Measurements from ENCODE around the gene EXOC6. TPM values are rescaled to one million over a fixed set of nuclear protein-coding genes. Genes with fewer than 3 reads are reported as not detected.

The EXOC6 gene
- total RNA-seq, 1 experiment from 2014 or later = 12.9 TPM

- H3K9ac ChIP-seq (ENCODE audit: low read length) = no peak overlapping the region
- POLR2A ChIA-PET = no interaction called here
- H2AFZ ChIP-seq (ENCODE audit: low read depth, low read length, poor library complexity, severe bottlenecking) = no peak overlapping the region
- peak overlapping the region; percentile 86; the same call in 1 of the 2 replicates for H3K4me2 ChIP-seq (ENCODE audit: low read length)
- H3K79me2 ChIP-seq (ENCODE audit: insufficient read depth, low read length) = peaks cover 22% of the 10 kb centered on the region
- H3K27me3 ChIP-seq (ENCODE audit: insufficient read depth, low read length) = no peaks in the 10 kb centered on the region
- no peaks in the 10 kb centered on the region for H3K9me2 ChIP-seq (ENCODE audit: insufficient read depth)
- H3K4me3 ChIP-seq (replicated peaks in 1 of 2; ENCODE audit: low read depth in 1 of 2, low read length in 2 of 2) = no peak overlapping the region
- no peak for ATAC-seq
- no peak for DNase-seq (ENCODE audit: low read depth, low spot score)
- no peak overlapping the region for H3K27ac ChIP-seq (ENCODE audit: low read depth, low read length)
- BruUV-seq (replicated peaks) = no TSS peak
- H3K36me3 ChIP-seq (ENCODE audit: control insufficient read depth in 1 of 2, insufficient read depth in 2 of 2, low read length in 2 of 2) = no peaks in the 10 kb centered on the region
- CTCF ChIA-PET = no interaction called here
- peaks cover 4 to 15% of the 10 kb centered on the region in 2 experiments; a peak in 3 of 4 replicates for H3K4me1 ChIP-seq (ENCODE audit: control insufficient read depth in 1 of 2, insufficient read depth in 2 of 2, low read length in 2 of 2)
- RAD21 ChIA-PET (ENCODE audit: low non-redundant PET in 1 of 2, low total read pairs in 2 of 2, uncharacterized antibody in 2 of 2, unreplicated experiment in 2 of 2) = no interaction called here
- no peaks in the 10 kb centered on the region for H4K20me1 ChIP-seq (ENCODE audit: insufficient read depth)
- TF ChIP-seq ELF1 (IDR thresholded peaks at IDR 0.05; ENCODE audit: borderline replicate concordance, low read depth) = no peak
- TF ChIP-seq CBX3 (IDR thresholded peaks at IDR 0.05; ENCODE audit: low read depth) = no peak
- TF ChIP-seq MAX (IDR thresholded peaks at IDR 0.05) = no peak
- no peak for TF ChIP-seq ATF3 (IDR thresholded peaks at IDR 0.05)
- TF ChIP-seq JUND (IDR thresholded peaks at IDR 0.05) = no peak
- TF ChIP-seq EZH2phosphoT487 (IDR thresholded peaks at IDR 0.05; ENCODE audit: borderline replicate concordance) = no peak
- no peak for TF ChIP-seq RAD21 (IDR thresholded peaks at IDR 0.05; ENCODE audit: low read depth)
- no peak for TF ChIP-seq SP1 (IDR thresholded peaks at IDR 0.05; ENCODE audit: low read depth)
- no peak for TF ChIP-seq CTCF (IDR thresholded peaks at IDR 0.05 in 2 of 3, conservative IDR thresholded peaks at IDR 0.05 in 1 of 3; ENCODE audit: borderline replicate concordance in 1 of 3, insufficient read depth in 1 of 3, low read depth in 2 of 3, low read length in 2 of 3)
- no peak for TF ChIP-seq POLR2AphosphoS5 (IDR thresholded peaks at IDR 0.05; ENCODE audit: low read depth, low read length)
- no peak for TF ChIP-seq SIN3A (IDR thresholded peaks at IDR 0.05; ENCODE audit: low read depth)
- TF ChIP-seq EGR1 (IDR thresholded peaks at IDR 0.05; ENCODE audit: low read depth) = no peak
- no peak for TF ChIP-seq CEBPB (IDR thresholded peaks at IDR 0.05; ENCODE audit: low read depth)
- TF ChIP-seq ZBTB33 (IDR thresholded peaks at IDR 0.05; ENCODE audit: extremely low read depth, insufficient replicate concordance, low read length) = no peak
- no peak for TF ChIP-seq FOSL1 (IDR thresholded peaks at IDR 0.05; ENCODE audit: low read depth)
- no peak for TF ChIP-seq SRF (IDR thresholded peaks at IDR 0.05; ENCODE audit: low read depth)
- intact Hi-C loops (cut with micrococcal nuclease) = no loop called here
- no peaks in the 10 kb centered on the region for H3K9me3 ChIP-seq (ENCODE audit: control insufficient read depth in 1 of 2, insufficient read depth in 1 of 2, low read depth in 1 of 2, low read length in 2 of 2)
Observed at GRCh38 chr10:92850185-92850584, 1.9 kb downstream of the EXOC6 start.
